Activated T-helper 17 cell treated with anti-CD3 and anti-CD28 coated beads, Interleukin-2, amount 50 U/mL, for 72 hours (primary cell): ENCODE data around the gene HSD17B3. TPM values are rescaled to one million over a fixed set of nuclear protein-coding genes. Genes with fewer than 3 reads are reported as not detected.
"Not testable (repeated sequence)": the region's sequence is repeated elsewhere in the genome, so short reads cannot be mapped to it uniquely, and the experiment has no call there.

Source experiments
- ATAC-seq: fragments of 150-1000 bp; cut with Tn5 transposase; replicated peaks from 2 replicates; pipeline ENCODE4 v1.10.0; 2021; ENCODE audit warnings: mild to moderate bottlenecking, moderate library complexity
- H3K27ac Mint-ChIP-seq: one replicate; pipeline ENCODE4 v1.8.0; 2022; ENCODE audit warnings: mixed read lengths
- H3K27me3 Mint-ChIP-seq: one replicate; pipeline ENCODE4 v1.8.0; 2022; ENCODE audit warnings: mixed read lengths
- H3K36me3 Mint-ChIP-seq: one replicate; pipeline ENCODE4 v1.8.0; 2022; ENCODE audit warnings: low read depth, mild to moderate bottlenecking, mixed read lengths
- H3K4me1 Mint-ChIP-seq: one replicate; pipeline ENCODE4 v1.8.0; 2022; ENCODE audit warnings: mixed read lengths
- H3K4me3 Mint-ChIP-seq: one replicate; pipeline ENCODE4 v1.8.0; 2022; ENCODE audit warnings: mild to moderate bottlenecking, mixed read lengths
- H3K9me3 Mint-ChIP-seq: one replicate; pipeline ENCODE4 v1.8.0; 2022; ENCODE audit warnings: mixed read lengths
- total RNA-seq, 2 donors: library from RNA; stranded (reverse); gene quantifications; one replicate each; pipeline ENCODE4 v1.2.3, GENCODE V29; 2022

The HSD17B3 gene
- total RNA-seq, 2 donors from 2014 or later: not detected

DNA sequence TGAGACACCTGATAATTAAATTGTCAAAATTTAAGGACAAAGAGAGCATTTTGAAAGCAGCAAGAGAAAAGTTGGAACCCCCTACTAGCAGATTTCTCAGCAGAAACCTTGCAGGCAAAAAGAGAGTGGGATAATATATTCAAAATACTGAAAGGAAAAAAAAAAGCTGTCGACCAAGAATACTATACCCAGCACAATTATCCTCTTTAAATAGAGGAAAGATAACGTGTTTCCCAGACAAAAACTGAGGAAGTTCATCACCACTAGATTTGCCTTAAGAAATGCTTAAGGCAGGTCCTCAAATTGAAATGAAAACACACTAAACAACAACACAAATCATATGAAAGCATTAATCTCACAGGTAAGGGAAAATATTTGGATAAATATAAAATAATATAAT lies 27.0 kb downstream of the HSD17B3 start:
- Mint-ChIP-seq H3K27ac (no peak overlapping the region), H3K9me3 (peaks cover 15% of the 10 kb centered on the region), H3K4me1 (no peaks in the 10 kb centered on the region), H3K4me3 (no peak overlapping the region), H3K36me3 (peaks cover 5% of the 10 kb centered on the region), H3K27me3 (peaks cover 6% of the 10 kb centered on the region)
- no peak for ATAC-seq

DNA sequence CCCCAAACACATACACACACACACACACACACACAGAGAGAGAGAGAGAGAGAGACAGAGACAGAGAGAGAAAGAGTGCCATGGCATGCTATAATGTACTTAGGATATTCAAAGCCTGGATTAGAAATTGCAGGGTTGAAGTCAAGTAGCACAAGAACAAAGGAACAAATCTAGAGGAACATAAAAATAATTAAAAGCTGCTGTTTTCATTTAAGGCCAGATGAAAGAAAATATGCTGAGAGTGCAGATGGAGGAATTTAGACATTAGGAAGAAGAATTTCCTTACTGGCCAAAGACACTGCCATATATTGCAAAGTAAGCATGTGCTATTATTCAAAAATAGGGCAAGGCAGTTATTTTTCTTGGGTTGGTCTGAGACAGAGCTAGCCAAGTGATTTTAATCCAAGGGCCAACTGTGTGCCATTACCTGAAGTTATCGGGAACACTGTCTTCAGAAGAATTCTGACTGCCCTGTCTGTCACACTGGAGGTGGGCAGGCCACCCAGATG lies 31.7 kb downstream of the HSD17B3 start:
- Mint-ChIP-seq H3K4me1 (no peaks in the 10 kb centered on the region), H3K27ac (no peak overlapping the region), H3K27me3 (peaks cover 10% of the 10 kb centered on the region), H3K4me3 (no peak overlapping the region), H3K36me3 (peaks cover 5% of the 10 kb centered on the region), H3K9me3 (peaks cover 15% of the 10 kb centered on the region)
- no peak for ATAC-seq

DNA sequence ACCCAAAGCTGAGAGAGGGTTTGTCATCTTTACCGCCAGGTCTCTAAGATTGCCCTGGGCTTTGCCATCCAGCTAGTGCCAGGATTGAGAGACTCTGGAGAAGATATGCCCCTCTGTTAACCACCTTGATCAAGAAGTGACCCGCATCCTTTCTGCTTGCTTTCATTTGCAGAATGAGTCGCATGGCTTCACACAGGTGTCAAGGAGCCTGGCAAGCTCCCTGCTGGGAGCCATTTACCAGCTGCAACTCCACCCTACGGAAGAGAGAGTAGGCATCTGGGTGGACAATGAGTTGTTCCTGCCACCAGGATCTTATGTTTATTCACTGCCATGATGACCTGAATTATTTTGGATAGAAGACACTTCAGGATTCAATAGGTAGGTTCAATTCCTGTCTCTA lies 43.0 kb downstream of the HSD17B3 start:
- ATAC-seq: no peak
- no peaks in the 10 kb centered on the region for H3K9me3 Mint-ChIP-seq
- H3K27me3 Mint-ChIP-seq: peaks cover 24% of the 10 kb centered on the region
- no peak overlapping the region for H3K27ac Mint-ChIP-seq
- no peaks in the 10 kb centered on the region for H3K36me3 Mint-ChIP-seq
- H3K4me3 Mint-ChIP-seq: no peak overlapping the region
- no peaks in the 10 kb centered on the region for H3K4me1 Mint-ChIP-seq

DNA sequence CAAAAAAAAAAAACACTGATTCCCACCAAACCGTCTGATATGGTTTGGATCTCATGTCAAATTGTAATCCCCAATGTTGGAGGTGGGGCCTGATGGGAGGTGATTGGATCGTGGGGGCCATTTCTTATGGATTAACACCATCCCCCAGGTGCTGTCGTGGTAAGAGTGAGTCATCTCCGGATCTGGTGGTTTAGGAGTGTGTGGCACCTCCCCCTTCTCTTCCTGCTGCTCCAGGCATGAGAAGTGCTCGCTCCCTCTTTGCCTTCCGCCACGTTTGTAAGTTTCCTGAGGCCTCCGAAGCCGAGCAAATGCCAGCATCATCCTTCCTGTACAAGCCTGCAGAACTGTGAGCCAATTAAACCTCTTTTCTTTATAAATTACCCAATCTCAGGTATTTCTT lies 45.2 kb downstream of the HSD17B3 start:
- Mint-ChIP-seq H3K4me3 (no peak overlapping the region), H3K27ac (no peak overlapping the region), H3K9me3 (no peaks in the 10 kb centered on the region), H3K4me1 (no peaks in the 10 kb centered on the region), H3K36me3 (no peaks in the 10 kb centered on the region), H3K27me3 (peaks cover 19% of the 10 kb centered on the region)
- no peak for ATAC-seq

DNA sequence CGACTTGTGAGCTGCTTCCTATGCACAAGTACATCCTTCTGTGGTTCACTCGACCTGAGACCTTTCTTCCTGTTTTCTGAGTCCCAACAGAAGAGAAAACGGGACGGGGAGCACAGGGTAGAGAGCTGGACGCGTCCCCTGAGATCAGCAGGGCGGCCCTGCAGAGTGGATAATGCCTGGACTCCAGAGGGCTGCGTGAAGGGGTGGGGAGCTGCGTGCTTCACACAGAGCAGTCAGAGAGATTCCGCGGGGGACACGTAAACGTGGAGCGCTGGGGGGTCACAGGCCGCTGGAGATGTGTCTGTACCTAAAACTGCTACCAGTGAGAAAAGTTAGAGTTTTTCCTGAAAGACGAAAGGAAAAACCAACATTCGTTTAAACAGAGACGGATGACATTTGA lies 46.3 kb downstream of the HSD17B3 start:
- no peak overlapping the region for H3K4me3 Mint-ChIP-seq
- H3K27ac Mint-ChIP-seq: no peak overlapping the region
- H3K4me1 Mint-ChIP-seq: no peaks in the 10 kb centered on the region
- peaks cover 19% of the 10 kb centered on the region for H3K27me3 Mint-ChIP-seq
- no peaks in the 10 kb centered on the region for H3K36me3 Mint-ChIP-seq
- no peaks in the 10 kb centered on the region for H3K9me3 Mint-ChIP-seq
- no peak for ATAC-seq

DNA sequence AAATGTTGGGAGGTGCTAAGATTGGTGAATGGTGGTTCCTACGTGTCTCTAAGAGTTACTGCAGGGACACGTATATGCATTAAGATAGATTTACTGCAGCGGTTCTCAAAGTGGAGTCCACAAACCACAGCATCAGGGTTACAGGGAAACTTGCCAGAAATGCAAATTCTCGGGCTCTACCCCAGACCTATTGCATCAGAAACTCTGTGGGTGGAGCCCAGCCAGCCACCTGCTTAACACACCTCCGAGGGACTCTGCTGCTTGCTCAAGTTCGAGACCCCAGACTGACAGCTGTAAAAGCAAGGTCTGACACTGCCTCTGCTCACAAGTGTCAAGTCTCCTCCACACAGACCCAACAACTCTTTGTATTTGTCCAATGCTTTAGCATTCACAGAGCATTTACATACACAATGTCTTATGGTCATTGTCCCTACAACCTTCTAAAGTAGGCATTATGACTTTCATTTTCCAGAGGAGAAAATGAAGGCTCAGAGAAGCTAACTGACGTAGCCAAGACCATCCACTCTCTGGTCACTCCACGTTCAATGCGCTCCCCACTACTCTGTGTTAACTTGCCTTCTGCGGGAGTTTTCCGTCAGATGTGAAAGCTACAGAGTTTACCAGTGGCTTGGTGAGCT lies 48.8 kb downstream of the HSD17B3 start:
- Mint-ChIP-seq H3K9me3 (no peaks in the 10 kb centered on the region), H3K27me3 (peaks cover 18% of the 10 kb centered on the region), H3K27ac (no peak overlapping the region), H3K36me3 (no peaks in the 10 kb centered on the region), H3K4me3 (no peak overlapping the region), H3K4me1 (no peaks in the 10 kb centered on the region)
- peak; percentile 14 for ATAC-seq

DNA sequence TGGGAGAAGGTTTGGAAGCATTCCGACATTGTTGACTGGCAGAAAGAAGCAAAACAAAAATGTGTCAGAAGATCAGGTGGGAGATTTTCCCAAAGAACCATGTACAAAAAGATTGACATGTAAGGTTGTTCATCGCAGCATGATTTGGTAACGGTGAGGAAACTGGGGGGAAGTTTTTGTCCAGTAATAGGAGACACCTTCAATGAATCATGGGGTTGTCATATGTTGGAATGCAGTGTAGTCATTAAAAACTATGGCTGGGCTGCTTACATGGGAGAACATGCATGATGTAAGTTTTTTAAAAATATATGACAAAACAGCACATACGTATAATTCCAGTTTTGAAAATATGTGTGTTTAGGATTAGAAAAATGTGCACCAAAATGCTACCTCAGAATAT lies 50.5 kb downstream of the HSD17B3 start:
- Mint-ChIP-seq H3K4me1 (no peaks in the 10 kb centered on the region), H3K27me3 (peaks cover 23% of the 10 kb centered on the region), H3K4me3 (no peak overlapping the region), H3K27ac (no peak overlapping the region), H3K36me3 (no peaks in the 10 kb centered on the region), H3K9me3 (no peaks in the 10 kb centered on the region)
- no peak for ATAC-seq

DNA sequence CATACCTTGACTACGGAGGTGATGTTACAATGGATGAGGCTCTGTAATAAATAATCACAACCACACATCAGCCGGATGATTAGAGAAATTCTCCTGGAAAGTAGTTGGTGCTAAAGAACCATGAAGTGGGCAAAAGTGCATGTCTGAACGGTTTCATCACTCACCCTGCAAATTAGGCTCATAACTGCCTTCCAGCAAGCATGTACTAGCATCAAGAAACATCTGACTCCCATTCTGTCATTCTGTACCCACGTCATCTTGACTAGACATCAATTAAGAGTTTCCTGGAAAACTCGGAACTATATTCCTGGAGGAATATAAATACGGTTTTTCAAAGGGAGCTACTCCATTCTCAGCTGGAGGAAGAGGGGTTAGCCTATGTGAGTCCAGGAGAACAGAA lies 52.2 kb downstream of the HSD17B3 start:
- Mint-ChIP-seq H3K27me3 (peaks cover 24% of the 10 kb centered on the region), H3K4me1 (no peaks in the 10 kb centered on the region), H3K9me3 (no peaks in the 10 kb centered on the region), H3K27ac (no peak overlapping the region), H3K4me3 (no peak overlapping the region), H3K36me3 (no peaks in the 10 kb centered on the region)
- no peak for ATAC-seq

DNA sequence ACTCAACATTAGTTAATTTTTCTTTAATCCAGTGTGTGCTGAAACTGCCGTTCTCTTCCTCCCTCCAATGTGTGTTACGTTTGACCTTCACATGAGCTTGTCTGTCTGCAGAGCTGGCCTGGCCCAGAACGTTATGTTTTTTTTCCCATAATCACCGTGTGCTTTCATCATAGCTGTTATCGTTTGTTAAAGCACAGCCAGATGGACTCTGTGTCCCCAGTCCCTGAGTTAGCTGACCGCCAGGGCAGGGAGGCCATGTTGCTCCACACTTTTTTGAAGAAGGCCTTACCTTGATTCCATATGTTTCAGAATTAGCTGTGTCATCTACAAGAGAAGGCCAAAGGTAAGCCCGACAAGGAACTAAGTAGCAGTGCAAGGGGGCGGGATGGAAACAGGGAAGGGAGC lies 55.7 kb downstream of the HSD17B3 start:
- peaks cover 4% of the 10 kb centered on the region for H3K4me1 Mint-ChIP-seq
- H3K27me3 Mint-ChIP-seq: peaks cover 43% of the 10 kb centered on the region
- ATAC-seq: no peak
- no peak overlapping the region for H3K27ac Mint-ChIP-seq
- H3K9me3 Mint-ChIP-seq: no peaks in the 10 kb centered on the region
- no peak overlapping the region for H3K4me3 Mint-ChIP-seq
- peaks cover 4% of the 10 kb centered on the region for H3K36me3 Mint-ChIP-seq

DNA sequence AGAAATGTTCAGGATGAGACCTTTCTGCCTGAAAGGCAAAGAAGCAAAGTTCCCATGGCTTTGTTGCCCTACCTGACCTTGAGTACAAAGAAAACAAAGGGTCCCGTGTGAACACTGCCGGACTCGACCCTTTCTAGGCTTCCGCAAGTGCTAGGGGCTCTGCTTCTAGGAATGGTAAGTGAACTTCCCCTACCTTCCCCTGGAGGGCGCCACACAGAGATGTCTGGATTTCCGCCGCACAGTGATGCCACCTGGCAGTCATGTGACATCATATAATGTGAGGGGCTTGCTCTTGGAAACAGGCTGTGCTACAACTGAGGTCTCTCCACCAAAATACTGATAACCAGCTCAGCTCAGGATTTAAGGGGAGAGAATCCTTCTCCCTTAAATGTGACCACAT lies 56.6 kb downstream of the HSD17B3 start:
- Mint-ChIP-seq H3K4me1 (peaks cover 11% of the 10 kb centered on the region), H3K4me3 (no peak overlapping the region), H3K27me3 (peaks cover 44% of the 10 kb centered on the region), H3K27ac (no peak overlapping the region), H3K9me3 (no peaks in the 10 kb centered on the region), H3K36me3 (peaks cover 5% of the 10 kb centered on the region)
- ATAC-seq: no peak

DNA sequence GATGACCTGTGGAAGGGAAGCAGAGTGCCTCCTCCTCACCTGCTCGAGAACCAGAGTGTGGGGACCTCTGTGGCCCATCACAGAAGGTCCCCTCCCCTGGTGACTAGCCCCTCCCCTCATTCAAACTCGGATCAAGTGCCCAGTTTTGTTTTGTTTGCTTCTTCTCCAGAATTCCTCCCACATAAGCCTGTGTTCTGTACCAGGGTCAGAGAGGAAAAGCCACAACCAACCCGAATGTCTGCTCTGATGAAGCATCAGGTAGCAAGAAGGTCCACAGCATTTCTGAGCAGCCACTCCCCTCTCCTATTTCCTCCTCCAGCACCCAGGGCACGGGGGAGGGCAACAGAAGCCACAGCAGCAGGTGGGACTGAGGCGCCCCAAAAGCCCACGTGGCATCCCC lies 58.2 kb downstream of the HSD17B3 start:
- H3K27me3 Mint-ChIP-seq: peaks cover 52% of the 10 kb centered on the region
- no peak overlapping the region for H3K4me3 Mint-ChIP-seq
- no peak for ATAC-seq
- no peak overlapping the region for H3K27ac Mint-ChIP-seq
- H3K36me3 Mint-ChIP-seq: peaks cover 5% of the 10 kb centered on the region
- H3K4me1 Mint-ChIP-seq: peaks cover 11% of the 10 kb centered on the region
- no peaks in the 10 kb centered on the region for H3K9me3 Mint-ChIP-seq

DNA sequence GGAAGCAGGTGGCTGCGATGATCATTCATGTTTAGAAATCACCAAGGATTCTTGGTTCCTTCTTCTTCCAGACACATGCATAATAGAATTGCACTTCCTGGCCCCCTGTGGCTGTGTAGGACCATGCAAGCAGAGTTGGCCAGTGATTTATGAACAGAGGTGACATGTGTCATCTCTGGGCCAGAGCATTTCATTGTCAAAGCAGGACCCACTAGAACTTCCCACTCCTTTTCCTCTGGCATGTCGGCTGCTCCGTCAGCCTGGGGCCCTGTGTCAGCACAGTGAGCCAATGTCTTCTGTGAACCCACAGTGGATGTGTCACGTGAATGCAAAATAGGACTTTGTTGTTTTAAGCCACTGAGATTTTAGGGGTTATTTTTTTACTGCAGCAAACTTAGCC lies 59.2 kb downstream of the HSD17B3 start:
- H3K9me3 Mint-ChIP-seq: no peaks in the 10 kb centered on the region
- H3K36me3 Mint-ChIP-seq: peaks cover 5% of the 10 kb centered on the region
- H3K4me3 Mint-ChIP-seq: no peak overlapping the region
- no peak overlapping the region for H3K27ac Mint-ChIP-seq
- peaks cover 11% of the 10 kb centered on the region for H3K4me1 Mint-ChIP-seq
- H3K27me3 Mint-ChIP-seq: peaks cover 57% of the 10 kb centered on the region
- no peak for ATAC-seq

DNA sequence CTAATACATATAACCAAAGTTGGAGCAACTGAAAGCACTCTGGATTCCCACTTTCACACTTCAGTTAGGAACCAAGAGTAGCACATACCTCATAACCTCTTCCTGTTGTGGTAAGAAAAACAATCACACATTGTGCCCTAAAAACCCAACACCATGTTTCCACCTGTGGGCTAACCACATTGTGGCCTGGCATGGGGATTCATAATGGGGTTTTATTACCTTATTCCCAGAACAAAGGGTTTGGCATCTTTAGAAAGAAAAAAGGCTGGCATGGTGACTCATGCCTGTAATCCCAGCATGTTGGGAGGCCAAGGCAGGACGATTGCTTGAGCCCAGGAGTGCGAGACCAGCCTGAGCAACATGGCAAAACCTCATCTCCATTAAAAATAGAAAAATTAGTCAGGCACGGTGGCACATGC lies 60.6 kb downstream of the HSD17B3 start:
- Mint-ChIP-seq H3K36me3 (peaks cover 5% of the 10 kb centered on the region), H3K27me3 (peaks cover 59% of the 10 kb centered on the region), H3K9me3 (no peaks in the 10 kb centered on the region), H3K4me3 (peak overlapping the region; percentile 48), H3K27ac (peak overlapping the region; percentile 88), H3K4me1 (peaks cover 11% of the 10 kb centered on the region)
- ATAC-seq: peak; percentile 90

DNA sequence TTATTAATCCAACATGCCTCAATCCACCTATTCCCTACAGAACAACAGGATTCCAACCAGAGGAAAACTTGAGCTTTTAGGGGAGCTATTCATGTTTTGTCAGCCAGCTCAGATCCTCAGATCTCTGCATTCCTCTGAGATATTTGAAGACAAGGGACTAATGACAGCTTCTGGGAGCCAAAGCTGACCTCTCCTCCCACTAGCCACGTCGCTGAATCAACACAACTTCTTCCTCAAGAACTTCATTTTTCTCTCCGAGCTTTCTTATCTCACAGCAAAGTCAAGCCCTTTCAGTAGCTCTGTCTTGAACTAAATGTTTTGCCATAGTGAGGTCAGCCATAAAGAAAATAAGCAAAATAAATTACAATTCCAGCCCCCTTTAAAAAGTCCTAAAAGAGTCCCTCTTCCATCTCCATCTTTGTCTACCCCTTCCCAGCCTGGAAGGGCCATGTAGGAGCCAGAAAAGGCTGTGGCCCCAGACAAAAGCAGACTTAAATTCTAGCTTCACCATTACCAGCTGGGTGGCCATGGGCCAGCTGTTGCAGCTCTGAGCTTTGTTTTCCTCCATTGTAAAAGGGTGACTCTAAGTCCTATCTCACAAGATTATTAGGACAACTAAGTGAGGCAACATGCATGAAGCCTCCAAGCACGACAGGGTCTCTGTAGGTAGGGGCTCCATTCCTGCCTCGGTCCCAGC lies 65.0 kb downstream of the HSD17B3 start:
- Mint-ChIP-seq H3K4me1 (peaks cover 11% of the 10 kb centered on the region), H3K4me3 (no peak overlapping the region), H3K27ac (no peak overlapping the region), H3K27me3 (peaks cover 57% of the 10 kb centered on the region), H3K9me3 (no peaks in the 10 kb centered on the region), H3K36me3 (peaks cover 5% of the 10 kb centered on the region)
- ATAC-seq: no peak

DNA sequence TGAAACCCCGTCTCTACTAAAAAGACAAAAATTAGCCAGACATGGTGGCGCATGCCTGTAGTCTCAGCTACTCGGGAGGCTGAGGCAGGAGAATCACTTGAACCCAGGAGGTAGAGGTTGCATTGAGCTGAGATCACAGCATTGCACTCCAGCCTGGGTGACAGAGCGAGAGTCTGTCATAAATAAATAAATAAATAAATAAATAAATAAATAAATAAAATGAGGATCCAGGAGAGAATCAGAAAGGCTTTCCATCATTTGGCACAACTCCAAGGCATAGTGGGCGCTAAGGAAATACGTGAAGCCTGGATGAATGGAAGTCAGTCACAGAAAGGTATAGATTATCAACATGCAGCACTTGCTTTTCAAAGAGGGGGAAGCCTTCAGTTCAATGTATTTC lies 65.6 kb downstream of the HSD17B3 start:
- H3K27me3 Mint-ChIP-seq: peaks cover 54% of the 10 kb centered on the region
- not testable (repeated sequence) for H3K4me1 Mint-ChIP-seq, H3K4me3 Mint-ChIP-seq, H3K27ac Mint-ChIP-seq, ATAC-seq, H3K9me3 Mint-ChIP-seq, H3K36me3 Mint-ChIP-seq
